Activated CD8-positive, alpha-beta T cell treated with anti-CD3 and anti-CD28 coated beads for 36 hours (primary cell): ENCODE results near the gene GRB10. TPM values are rescaled to one million over a fixed set of nuclear protein-coding genes. Genes with fewer than 3 reads are reported as not detected.

Experiments
- ATAC-seq: fragments of 200-7000 bp; cut with Tn5 transposase; one replicate; pipeline ENCODE4 v1.10.0; 2021; ENCODE audit warnings: mild to moderate bottlenecking, moderate library complexity
- CTCF ChIA-PET: fragments of 350-600 bp; sonication (Branson Sonifier 250); formaldehyde crosslinking; loops from one replicate; lab custom pipeline; 2021; ENCODE audit warnings: antibody characterized with exemption; lab: Charles Lee
- POLR2A ChIA-PET: fragments of 350-600 bp; sonication (Branson Sonifier 250); formaldehyde crosslinking; loops from one replicate; lab custom pipeline; 2021; ENCODE audit warnings: antibody characterized with exemption; lab: Charles Lee
- DNase-seq: peaks from one replicate; pipeline ENCODE4 v3.0.0-alpha.2; 2020
- H3K27ac Mint-ChIP-seq: one replicate; pipeline ENCODE4 v1.8.0; 2021; ENCODE audit warnings: mild to moderate bottlenecking, mixed read lengths
- H3K27me3 Mint-ChIP-seq: one replicate; pipeline ENCODE4 v1.8.0; 2021; ENCODE audit warnings: mixed read lengths
- H3K36me3 Mint-ChIP-seq: one replicate; pipeline ENCODE4 v1.8.0; 2021; ENCODE audit warnings: low read depth, mixed read lengths
- H3K4me1 Mint-ChIP-seq: one replicate; pipeline ENCODE4 v1.8.0; 2021; ENCODE audit warnings: low read depth, mixed read lengths
- H3K4me3 Mint-ChIP-seq: one replicate; pipeline ENCODE4 v1.8.0; 2021; ENCODE audit warnings: mild to moderate bottlenecking, moderate library complexity, mixed read lengths
- H3K9me3 Mint-ChIP-seq: one replicate; pipeline ENCODE4 v1.8.0; 2021; ENCODE audit warnings: mixed read lengths
- intact Hi-C: fragments of 100-400 bp; cut with micrococcal nuclease; formaldehyde crosslinking; loops from one replicate; pipeline ENCODE4 v1.10.0; 2022
- total RNA-seq, 2 experiments: library from RNA; stranded (reverse); gene quantifications; one replicate each; pipeline ENCODE4 v1.2.3, GENCODE V29; 2021
- TF ChIP-seq, protein P1 (sequence below): fragments of 200-600 bp; IDR thresholded peaks from one replicate; pipeline ENCODE4 v1.8.0; 2022; ENCODE audit warnings: antibody characterized with exemption, mild to moderate bottlenecking

Gene GRB10
- total RNA-seq, 2 experiments from 2014 or later = 5.6 to 6.9 TPM

DNA sequence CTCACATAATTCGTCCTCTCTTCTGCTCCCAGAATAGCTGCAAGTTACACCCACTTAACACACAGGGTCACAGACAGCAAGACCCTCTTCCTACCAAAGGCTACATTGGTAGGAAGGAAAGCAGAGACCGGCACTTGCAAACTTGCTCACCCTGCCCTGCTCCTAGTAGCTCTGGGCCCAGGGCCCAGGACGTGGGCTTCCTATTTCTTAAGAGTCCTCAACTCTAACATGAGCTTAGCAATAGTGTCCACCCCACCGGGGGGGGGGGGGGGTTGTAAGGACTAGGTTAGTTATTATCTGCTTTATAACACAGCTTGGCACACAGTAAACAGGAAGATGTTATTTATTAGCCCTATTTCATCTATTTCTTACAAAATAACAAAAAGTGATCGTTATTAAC is 106.6 kb downstream of the GRB10 start:
- Mint-ChIP-seq H3K4me3 (no peak overlapping the region), H3K27me3 (peaks cover 4% of the 10 kb centered on the region), H3K9me3 (no peaks in the 10 kb centered on the region), H3K36me3 (no peaks in the 10 kb centered on the region), H3K27ac (no peak overlapping the region), H3K4me1 (peaks cover 2% of the 10 kb centered on the region)
- TF ChIP-seq, protein P1, sequence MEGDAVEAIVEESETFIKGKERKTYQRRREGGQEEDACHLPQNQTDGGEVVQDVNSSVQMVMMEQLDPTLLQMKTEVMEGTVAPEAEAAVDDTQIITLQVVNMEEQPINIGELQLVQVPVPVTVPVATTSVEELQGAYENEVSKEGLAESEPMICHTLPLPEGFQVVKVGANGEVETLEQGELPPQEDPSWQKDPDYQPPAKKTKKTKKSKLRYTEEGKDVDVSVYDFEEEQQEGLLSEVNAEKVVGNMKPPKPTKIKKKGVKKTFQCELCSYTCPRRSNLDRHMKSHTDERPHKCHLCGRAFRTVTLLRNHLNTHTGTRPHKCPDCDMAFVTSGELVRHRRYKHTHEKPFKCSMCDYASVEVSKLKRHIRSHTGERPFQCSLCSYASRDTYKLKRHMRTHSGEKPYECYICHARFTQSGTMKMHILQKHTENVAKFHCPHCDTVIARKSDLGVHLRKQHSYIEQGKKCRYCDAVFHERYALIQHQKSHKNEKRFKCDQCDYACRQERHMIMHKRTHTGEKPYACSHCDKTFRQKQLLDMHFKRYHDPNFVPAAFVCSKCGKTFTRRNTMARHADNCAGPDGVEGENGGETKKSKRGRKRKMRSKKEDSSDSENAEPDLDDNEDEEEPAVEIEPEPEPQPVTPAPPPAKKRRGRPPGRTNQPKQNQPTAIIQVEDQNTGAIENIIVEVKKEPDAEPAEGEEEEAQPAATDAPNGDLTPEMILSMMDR = no peak
- no peak for ATAC-seq
- intact Hi-C loops = loop anchor here (5.0 to 10.0 kb wide), 2 partner anchors 209 to 581 kb away; partner anchors contain the start of gene ZPBP
- ChIA-PET POLR2A (no interaction called here), CTCF (interaction anchor here (1.0 to 2.5 kb wide), 5 partner anchors 60 to 584 kb away, joined by 3 to 22 read pairs (median 4); no protein-coding TSS in a partner anchor)
- no peak for DNase-seq

DNA sequence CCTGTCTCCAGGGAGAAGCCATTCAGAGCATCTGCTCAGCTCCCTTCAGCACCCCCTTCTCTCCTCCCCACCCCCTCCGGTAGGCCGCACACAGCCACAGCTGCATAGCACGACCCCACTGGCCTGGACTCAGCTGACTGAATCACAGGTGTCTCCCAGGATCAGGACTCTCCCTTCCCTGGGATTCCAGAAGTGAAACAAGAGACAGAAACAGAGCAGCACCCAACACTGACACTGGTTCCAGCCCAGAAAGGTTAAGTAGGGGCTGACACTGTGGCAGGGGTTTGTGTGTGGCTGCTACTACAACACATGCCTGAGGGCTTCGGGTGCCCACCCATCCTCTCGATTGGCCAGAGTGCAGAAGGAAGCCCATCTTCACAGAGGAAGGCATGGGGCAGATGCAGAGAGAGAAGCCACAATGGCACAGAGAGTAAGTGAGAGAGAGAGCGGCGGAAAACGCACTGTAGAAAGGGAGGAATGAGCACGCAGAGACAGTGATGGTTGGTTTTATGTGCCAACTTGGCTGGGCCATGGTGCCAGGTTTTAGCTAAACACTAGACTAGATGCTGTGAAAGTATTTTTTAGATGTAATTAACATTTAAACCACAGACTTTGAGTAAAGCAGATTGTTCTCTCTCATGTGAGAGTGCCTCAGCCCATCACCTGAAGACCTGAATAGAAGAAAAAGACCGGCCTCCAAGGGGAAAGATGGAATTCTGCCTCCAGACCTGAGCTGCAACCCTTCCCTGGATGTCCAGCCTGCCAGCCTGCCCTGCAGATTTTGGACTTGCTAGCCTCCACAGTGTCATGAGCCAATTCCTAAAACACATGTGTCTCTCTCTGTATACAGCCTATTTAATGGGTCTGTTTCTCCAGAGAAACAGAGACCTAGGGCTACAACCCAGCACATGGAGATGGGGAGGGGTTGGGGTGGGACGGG is 107.5 kb downstream of the GRB10 start:
- Mint-ChIP-seq H3K27me3 (peaks cover 4% of the 10 kb centered on the region), H3K4me3 (no peak overlapping the region), H3K36me3 (no peaks in the 10 kb centered on the region), H3K27ac (no peak overlapping the region), H3K9me3 (no peaks in the 10 kb centered on the region), H3K4me1 (peaks cover 2% of the 10 kb centered on the region)
- ChIA-PET CTCF (interaction anchor here (1.1 to 2.5 kb wide), 3 partner anchors 59 to 583 kb away, joined by 4 to 22 read pairs (median 6); no protein-coding TSS in a partner anchor), POLR2A (no interaction called here)
- no peak for DNase-seq
- no peak for ATAC-seq
- TF ChIP-seq, protein P1 = no peak
- intact Hi-C loops = loop anchor here (5.0 to 10.0 kb wide), 2 partner anchors 208 to 580 kb away; partner anchors contain the start of gene ZPBP

DNA sequence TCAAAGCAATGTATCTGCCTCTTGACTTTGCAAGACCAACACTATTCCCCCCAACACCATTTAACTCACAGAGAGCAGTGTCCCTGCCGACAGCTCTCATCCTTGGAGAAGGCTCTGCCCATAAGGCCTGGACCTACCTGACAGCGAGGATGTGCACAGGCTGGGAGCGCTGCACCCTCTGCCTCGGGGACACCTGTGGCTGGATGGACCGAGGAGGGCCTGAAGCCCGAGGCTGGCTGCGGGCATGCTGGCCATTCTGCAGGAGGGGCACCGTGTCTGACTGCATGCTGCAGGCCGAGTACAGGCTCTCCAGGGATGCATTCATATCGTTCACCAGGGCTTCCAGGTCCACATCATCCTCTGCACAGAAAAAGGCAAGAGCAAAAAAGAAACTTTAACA is 108.4 kb downstream of the GRB10 start:
- no peaks in the 10 kb centered on the region for H3K9me3 Mint-ChIP-seq
- DNase-seq (no peak), ATAC-seq (no peak)
- TF ChIP-seq, protein P1 = no peak
- no peak overlapping the region for H3K4me3 Mint-ChIP-seq
- intact Hi-C loops = loop anchor here (10.0 kb wide), 1 partner anchor 579 kb away; the partner anchor contains the start of gene ZPBP
- H3K27ac Mint-ChIP-seq = no peak overlapping the region
- CTCF ChIA-PET = no interaction called here
- POLR2A ChIA-PET = no interaction called here
- H3K4me1 Mint-ChIP-seq = peaks cover 2% of the 10 kb centered on the region
- no peaks in the 10 kb centered on the region for H3K36me3 Mint-ChIP-seq
- H3K27me3 Mint-ChIP-seq = peaks cover 3% of the 10 kb centered on the region

DNA sequence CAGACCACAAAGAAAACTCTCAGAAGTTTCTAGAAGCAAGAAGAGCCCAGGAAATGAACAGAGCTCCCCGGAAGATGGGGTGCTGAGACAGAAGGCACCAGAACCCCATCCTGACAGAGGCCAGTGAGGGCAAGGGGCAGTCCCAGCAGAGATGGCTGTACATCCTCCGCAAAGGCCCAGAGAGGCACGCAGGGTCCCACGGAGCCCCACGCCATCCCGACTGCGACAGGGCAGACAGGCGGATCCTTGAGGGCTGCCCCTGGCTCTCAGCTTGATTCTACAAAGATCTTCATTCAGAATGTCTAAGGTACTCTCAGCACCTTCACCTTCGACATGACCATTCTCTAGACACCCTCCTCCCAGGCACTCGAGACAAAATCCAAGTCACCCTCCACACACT is 109.6 kb downstream of the GRB10 start:
- Mint-ChIP-seq H3K4me1 (no peaks in the 10 kb centered on the region), H3K27me3 (peaks cover 1% of the 10 kb centered on the region), H3K36me3 (no peaks in the 10 kb centered on the region), H3K9me3 (no peaks in the 10 kb centered on the region), H3K27ac (no peak overlapping the region), H3K4me3 (no peak overlapping the region)
- no peak for DNase-seq
- no peak for ATAC-seq
- intact Hi-C loops = loop anchor here (10.0 kb wide), 1 partner anchor 578 kb away; the partner anchor contains the start of gene ZPBP
- TF ChIP-seq, protein P1 = no peak
- ChIA-PET CTCF (interaction anchor here (0.8 to 1.6 kb wide), 3 partner anchors 43 to 488 kb away, joined by 3 to 4 read pairs (median 3); no protein-coding TSS in a partner anchor), POLR2A (interaction anchor here (0.8 kb wide), 1 partner anchor 18 kb away, joined by 3 read pairs; no protein-coding TSS in a partner anchor)
